ENCODE measurements around the gene GLP1R.

- TF ChIP-seq CTCF (conservative IDR thresholded peaks at IDR 0.05; ENCODE audit: low read length) = no peak
- TF ChIP-seq EZH2phosphoT487 (IDR thresholded peaks at IDR 0.05; ENCODE audit: borderline replicate concordance) = no peak
Measured at GRCh38 chr6:39059496-39060310, 11.1 kb downstream of the GLP1R start.

Measured in Loucy (cell line).